ENCODE results near the gene ABL2.
"Not testable (repeated sequence)": the region's sequence is repeated elsewhere in the genome, so short reads cannot be mapped to it uniquely, and the experiment has no call there.

The ABL2 gene

DNA sequence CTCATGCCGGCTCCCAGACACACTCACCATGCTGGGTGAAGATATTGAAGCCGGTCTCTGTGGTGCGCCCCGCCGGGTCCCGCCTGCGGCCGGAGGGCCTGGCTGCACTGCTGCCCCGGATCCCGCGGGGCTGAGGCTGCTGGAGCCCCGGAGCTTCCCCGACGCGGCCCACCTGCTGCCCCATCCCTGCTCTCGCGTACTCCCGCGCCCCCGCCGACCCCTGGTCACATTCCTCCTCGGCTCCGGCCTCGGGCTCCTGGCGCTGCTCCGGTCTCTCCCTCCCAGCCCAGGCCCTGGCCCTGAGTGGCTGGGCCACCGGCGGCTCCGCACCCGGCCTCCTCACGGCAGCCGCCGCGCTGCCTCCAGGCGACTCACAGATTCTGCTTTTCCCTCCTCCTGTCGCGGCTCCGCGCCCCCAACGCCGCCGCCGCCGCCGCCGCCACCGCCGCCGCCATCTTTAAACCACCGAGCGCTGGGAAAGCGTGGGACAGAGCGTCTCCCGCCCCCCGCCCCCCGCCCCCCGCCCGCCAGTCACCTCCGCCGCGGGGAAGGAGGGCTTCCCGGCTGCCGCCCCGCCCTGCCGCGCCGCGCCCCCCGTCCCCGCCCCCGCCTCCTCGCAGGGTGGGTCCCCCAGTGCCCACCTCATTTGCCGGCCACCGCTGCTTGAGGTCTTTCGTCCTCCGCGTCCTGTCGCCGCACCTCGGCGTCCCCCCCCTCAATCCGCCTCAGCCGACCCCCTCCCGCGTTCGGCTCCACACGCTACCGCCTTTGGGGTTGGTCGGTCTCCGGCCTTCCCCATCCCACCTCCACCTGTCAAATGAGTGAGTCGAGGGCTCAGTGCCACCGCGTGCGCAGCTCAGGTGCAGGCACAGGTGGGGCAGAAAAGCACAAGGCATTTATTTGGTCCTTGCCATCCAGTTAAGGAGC, at the start of gene ABL2:
Gene ABL2 (minus strand): TSS at position 464 of the 927 bp plus-strand sequence. CDS start 280 bp downstream, at position 184.
- DNase-seq: peak; percentile 78

DNA sequence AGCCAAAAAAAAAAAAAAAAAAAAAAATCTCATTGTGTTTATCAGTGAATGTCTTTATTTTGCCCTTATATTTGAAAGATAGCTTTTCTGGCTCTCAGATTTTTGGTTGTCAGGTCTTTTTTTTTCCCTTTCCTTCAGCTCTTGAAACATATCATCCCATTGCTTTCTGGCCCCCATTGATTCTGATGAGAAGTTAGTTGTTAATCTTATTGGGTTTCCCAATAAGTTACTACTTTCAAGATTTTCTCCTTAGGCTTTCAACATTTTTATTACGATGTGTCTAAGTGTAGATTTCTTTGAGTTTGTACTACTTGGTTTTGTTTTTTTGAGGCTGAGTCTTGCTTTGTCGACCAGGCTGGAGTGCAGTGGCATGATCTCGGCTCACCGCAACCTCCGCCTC, 49.4 kb upstream of the ABL2 start:
- DNase-seq: no peak

DNA sequence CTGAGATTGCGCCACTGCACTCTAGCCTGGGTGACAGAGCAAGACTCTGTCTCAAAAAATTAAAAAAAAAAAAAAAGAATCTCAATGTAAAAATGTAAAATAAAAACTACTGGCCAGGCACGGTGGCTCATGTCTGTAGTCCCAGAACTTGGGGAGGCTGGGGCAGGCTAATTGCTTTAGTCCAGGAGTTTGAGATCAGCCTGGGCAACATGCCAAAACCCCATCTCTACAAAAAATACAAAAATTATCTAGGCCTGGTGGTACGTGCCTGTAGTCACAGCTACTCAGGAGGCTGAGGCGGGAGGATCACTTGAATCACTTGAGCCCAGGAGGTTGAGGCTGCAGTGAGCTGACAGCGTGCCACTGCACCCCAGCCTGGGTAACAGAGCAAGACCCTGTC, 44.9 kb upstream of the ABL2 start:
- DNase-seq: not testable (repeated sequence)

DNA sequence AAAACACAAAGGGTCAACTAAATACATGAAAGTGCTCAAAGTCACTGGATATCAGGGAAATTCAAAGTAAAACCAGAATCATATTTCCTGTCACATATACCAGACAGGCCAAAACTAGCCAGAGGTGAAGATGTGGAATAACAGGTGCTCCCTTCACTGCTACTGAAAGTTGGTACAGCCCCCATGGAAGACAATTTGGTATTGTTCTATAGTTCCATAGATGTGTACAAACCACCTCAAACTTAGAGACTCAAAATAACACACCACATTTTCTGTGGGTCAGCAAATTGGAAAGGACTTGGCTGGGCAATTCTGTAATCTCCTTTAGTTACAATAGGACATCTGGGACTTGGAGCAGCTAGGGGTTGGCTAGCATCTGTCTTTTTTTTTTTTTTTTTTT, 39.6 kb upstream of the ABL2 start:
- DNase-seq: no peak

DNA sequence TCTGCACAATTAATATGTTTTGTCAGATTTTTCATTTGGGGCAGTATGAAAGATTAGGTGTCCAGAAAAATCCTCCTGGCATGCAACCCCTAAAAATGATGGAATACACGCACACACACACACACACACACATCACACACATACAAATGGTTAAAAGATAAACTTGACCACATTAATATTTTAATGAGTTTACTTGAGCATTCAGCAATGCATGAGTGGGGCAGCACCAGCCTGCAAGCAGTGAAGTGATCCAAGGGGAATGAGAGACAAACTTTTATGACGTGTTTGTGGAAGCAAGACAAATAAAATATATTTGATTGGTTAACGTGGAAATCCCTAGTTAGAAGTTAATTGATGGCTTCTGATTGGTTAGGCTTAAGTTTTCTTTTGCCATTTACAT, 35.0 kb upstream of the ABL2 start:
- no peak for DNase-seq

DNA sequence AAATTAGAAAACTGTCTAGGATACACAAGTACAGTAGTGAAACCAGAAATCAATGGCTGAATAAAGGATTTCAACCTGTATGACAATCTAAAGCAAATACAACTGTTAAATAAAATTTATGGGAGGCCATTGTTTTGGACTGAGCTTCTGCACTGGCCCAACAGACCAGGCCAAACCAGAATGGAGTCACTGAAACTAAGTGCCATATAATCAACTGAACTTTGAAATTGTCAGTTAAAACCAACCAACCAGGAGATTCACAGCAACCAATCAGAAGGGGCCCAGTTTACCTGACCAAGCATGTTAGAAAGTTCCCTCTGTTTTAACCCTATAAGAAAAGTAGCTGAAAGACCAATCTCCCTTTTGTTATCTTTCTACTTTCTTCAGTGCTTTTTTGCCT, 33.6 kb upstream of the ABL2 start:
- no peak for DNase-seq

DNA sequence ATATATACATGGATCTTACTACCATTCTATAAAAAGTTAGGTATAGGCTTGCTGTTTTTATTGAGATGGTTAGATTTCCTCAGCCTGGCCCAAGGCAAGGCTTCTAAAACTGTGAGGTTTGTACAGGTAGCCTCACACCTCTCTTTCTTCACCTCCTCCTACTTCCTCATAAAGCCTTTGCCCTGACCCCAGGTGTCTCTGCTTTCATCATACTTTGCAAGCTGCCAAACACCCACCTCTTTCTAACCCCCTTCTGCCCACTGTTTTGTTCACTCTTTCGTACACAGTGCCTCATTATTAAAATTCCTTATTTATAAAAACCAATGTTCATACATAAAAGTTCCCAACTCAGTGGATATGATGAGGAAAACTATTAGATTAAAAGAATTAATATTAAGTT, 32.7 kb upstream of the ABL2 start:
- no peak for DNase-seq

DNA sequence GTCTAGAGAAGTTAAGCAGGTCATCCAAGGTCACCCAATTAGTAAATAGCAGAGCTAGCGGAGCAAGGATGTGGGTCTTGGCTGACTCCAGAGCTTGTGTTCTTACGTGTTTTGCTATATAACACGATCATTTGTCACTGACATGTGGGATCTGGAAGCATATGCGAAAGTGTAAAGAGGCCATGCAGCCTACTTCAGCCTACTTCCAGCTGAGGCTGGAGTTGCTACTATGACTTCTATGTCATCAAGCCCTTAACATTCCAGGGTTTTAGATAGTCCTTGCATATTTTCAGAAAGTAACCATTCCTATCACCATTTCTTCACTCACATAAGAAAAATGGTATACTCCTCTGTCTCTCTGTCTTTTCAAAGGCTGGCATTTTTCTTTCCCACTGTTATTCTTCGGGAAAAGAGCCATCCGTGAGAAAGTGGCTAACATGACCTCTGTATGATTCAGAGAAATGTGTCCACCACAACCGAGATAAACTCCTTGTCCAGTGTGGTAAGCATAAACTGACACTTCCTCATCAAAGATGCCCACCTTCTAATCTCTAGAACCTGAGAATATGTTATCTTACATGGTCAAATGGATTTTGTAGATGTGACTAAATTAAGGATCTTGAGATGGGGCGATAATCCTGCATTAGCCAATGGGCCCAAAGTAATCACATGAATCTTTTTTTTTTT, 24.0 kb upstream of the ABL2 start:
- no peak for DNase-seq

DNA sequence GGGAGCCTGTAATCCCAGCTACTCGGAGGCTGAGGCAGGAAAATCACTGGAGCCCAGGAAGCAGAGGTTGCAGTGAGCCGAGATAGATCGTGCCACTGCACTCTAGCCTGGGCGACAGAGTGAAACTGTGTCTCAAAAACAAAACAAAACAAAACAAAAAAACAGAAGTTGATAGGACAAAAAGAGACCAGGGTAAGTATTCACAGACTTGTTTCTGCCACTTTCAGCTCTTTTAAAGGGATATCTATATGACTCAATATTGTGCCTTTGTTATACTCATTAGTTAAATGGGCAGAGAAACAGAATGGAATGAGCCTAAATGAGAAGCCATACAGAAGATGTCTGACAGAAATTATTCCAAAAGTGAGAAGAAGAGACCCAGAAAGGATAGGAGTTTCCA, 23.1 kb upstream of the ABL2 start:
- no peak for DNase-seq

DNA sequence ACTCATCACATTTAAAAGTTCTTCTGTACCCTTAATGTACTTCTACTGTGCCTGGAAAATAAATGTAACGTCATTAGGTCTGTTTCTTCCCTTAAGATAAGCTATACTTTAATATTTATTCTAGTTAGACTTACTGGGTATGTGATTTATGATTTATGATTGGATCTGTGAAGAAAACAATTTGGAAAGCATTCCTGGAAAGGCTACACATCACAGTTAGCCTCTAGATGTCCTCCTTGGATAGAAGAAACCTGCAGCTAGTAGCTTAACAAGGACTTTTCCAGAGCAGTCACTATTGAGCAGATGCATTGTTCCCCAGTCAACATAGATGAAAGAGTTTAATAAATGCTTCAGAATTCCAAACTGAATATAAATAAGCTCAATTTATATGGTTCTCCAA, 22.2 kb upstream of the ABL2 start:
- DNase-seq: peak; percentile 26

DNA sequence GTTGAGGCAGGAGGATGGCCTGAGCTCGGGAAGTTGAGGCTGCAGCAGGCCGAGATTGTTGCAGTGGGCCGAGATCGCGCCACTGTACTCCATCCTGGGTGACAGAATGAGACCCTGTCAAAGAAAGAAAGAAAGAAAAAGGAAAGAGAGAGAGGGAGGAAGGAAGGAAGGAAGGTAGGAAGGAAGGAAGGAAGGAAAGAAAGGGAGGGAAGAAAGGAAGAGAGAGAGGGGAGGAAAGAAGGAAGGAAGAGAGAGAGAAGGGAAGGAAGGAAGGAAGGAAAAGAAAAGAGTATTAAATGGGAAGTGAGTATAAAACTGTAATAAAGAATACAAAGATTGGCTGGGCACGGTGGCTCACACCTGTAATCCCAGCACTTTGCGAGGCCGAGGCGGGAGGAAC, 18.4 kb upstream of the ABL2 start:
- no peak for DNase-seq

DNA sequence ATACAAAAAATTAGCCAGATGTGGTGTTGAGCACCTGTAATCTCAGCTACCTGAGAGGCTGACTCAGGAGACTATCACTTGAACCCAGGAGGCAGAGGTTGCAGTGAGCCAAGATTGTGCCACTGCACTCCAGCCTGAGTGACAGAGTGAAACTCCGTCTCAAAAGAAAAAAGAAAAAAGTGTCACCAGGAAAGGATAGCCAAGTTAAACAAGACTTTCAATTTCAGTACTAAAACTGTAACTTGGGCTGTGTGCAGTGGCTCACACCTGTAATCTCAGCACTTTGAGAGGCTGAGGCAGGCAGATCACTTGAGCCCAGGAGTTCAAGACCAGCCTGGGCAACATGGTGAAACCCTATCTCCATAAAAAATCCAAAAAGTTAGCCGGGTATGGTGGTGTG, 15.9 kb upstream of the ABL2 start:
- not testable (repeated sequence) for DNase-seq

DNA sequence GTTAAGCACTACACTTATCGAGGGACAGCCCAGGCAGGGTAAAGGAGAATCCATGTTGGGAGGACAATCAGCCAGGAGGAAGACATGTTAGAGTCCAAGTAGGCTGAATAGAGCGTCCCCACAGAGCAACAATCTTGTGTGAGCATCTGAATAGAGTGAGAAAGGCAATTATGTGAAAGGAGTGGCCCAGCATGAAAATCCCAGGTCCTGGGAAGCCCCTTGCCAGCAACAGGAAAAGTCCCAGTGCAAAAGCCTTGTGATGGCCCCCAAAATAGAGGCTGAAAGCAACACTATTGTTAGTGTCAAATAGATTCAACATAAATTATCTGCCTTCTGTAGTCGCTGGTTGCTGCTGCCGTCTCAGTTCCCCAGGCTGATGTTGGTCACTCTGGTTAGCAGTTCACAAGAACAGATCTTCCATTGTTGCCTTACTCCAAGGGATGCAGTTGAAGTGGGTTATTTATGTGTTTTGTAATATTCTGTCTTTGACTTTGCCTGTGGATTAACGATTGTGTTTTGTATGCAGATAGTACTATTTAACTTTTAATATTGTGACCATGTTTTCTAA, 12.1 kb upstream of the ABL2 start:
- DNase-seq: no peak

DNA sequence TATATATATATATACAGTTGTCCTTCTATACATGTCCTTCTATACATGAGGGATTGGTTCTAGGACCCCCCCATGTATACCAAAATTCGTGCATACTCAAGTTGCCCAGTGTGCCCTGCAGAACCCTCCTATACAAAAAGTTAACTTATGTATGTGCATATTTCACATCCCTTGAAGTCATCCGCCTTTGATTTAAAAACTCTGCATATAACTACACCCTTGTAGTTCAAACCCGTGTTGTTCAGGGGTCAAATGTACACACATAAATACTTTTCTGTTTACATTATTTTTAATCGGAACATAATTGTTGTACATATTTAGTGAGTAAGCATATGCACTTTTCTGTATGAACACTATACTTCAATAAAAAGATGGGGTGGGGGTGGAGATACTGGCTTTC, 7.7 kb upstream of the ABL2 start:
- no peak for DNase-seq

DNA sequence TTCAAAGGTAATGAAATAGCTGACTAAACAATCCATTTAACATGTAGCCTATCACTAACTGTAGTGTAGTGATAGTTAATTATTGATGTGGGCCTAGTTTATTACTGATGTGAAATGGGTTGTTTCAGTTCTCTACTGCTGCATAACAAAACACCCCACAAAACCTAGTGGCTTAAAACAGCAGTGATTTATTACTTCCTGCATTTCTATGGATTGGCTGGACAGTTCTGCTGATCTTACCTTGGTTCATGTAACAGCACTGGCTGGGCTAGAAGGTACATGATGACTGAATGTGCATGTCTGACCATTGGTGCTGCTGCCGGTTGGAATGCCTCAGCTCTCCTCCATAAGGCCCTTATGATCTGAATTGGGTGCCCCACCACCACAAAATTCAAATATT, 5.4 kb upstream of the ABL2 start:
- no peak for DNase-seq

DNA sequence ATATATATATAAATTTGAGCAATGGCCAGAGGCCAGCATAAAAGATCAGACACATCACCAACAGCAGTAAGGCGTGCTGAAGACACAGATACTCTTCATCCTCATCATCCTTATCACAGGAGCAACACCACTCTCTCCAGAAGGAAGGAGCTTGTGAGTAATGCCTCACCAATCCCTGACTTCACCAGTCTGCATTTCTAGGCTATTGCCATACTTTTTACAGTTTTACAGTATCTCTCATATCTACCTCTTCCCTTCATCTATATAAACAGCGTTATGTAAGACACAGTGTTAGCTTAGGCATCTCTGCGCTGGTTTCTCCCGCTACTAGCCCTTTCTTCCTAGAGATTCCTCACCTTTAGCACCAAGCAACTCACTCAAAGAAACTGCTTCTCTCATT, 2.4 kb upstream of the ABL2 start:
- DNase-seq: no peak

DNA sequence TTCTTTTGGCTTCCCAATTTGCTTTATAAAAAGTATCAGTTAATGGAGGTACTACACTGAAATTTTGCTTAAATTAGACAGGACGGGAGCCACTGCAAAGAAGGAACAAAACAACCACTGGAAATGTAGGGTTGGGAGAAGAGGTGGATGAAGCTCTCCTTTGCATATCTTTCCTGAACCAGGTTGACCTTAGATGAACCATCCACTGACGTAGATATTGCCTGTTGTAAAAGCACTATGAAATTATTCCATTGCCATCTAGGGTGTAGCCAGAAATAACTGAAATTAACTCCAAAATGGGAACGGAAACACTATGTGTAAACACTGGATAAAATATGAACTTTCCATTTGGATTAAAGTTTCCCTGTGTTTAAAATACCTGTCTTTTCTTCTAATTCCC, 1.2 kb upstream of the ABL2 start:
- no peak for DNase-seq

DNA sequence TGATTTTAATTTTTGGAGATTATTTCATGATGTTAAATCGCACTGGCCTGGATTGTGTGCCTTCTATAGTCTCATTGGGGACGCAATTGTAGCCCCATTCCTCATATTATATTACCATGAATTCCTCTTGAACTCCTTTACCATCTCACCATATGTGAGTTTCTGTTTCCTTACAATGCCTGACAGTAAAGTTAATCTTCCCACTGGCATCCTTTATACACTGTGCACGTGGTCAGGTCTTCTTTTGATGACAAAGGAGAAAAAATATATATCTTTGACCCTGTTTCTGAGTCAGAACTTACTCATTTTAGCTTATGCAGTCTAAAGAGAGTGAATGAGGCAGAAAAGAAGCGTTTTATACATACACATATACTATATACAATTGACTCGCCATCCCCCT, 774 bp upstream of the ABL2 start:
- no peak for DNase-seq

DNA sequence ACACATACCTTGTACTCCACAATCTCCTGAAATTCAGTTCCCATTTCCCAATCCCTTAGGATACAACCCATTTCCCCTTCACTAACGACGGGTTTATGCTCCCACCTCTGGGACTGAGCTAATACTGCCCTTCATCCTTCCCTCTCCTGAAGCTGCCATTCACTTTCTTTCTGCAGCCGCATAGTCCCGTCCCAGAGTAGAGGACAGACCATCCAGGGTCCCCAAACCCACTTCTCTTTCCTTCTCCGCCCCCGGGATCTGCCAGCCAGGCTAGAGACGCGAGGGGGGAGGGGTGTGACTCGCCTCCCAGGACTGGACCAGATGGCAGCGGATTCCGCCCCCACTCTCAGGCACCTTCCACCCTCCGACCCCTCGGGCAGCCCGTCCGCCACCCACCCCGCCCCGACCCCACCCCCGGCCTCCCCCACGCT, 679 bp downstream of the ABL2 start:
- DNase-seq: peak; percentile 23

DNA sequence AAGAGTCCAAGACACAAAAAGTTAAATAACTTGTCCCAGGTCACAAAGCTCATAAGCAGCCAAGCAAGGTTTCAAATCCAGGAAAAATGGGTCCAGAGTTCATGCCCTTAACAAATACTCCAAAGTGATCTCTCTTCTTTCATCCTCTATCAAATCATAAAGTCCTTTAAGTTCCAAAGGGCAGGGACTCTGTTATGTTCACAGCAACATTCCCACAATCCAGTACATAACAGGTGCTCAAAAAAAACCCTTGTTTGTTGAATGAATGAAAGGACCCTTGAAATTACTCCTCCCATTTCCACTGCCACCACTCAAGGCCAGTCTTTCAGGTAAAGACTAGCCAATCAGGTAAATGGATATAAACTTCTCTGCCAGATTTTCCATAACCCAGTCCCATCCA, 2.7 kb downstream of the ABL2 start:
- DNase-seq: no peak

DNA sequence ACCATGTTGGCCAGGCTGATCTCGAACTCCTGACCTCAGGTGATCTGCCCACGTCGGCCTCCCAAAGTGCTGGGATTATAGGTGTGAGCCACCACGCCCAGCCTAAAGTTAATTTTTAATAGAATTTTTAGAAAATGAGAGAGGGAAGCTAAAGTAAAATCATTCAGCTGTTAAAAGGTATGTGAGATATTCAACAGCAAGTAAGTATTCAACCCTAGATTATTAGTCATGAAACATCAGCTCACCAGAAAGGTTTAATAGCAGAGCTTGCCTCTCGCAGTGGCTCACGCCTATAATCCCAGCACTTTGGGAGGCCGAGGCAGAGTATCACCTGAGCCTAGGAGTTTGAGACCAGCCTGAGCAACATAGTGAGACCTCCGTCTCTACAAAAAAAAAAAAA, 5.0 kb downstream of the ABL2 start:
- not testable (repeated sequence) for DNase-seq

DNA sequence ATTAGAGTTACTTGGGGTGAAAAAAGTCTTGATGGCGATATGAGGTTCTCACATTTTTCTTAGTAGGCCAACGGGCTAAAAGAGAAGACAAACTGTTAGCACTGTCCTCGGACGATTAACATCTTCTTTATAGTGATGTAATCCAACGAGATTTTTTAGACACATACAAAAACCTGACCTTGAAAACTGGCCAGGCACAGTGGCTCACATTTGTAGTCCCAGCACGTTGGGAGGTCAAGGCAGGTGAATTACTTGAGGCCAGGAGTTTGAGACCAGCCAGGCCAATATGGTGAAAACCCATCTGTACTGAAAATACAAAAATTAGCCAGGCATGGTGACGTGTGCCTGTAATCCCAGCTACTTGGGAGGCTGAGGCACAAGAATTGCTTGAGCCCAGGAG, 8.4 kb downstream of the ABL2 start:
- not testable (repeated sequence) for DNase-seq

DNA sequence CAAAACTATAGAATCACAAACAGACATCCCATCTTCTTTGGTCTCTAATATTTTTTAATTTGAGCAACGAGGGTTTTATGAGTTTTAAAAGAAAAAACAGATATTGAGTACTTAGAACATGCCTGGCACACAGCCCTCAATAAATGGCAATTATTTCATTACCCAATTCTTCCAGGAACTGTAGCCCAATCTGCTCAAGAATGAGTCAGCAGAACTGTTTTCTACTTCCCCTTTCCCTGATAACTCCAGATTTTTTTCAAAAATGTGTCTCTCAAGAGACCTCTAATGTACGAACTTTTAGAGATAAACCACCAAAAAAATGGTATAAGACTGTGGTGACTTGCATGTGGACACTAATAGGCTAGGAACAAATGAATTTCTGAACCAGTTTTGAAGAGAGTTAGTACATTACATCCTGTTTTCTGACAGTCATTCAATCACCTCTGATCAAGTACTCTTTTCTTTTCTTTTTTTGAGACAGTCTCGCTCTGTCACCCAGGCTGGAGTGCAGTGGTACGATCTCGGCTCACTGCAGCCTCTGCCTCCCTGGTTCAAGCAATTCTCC, 11.5 kb downstream of the ABL2 start:
- no peak for DNase-seq

DNA sequence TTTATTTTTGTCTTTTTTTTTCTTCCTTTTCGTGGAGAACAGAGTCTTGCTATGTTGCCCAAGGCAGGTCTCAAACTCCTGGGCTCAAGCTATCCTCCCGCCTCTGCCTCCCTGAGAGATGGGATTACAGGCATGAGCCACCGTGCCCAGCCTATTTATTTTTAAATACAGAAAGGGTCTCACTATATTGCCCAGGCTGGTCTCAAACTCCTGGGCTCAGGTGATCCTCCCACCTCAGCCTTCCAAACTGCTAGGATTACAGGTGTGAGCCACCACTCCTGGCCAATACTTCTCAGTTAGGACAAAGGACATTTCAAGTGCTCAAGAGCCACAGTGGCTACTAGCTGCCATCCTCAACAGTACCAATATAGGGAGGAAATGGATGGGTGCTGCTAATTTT, 16.2 kb downstream of the ABL2 start:
- not testable (repeated sequence) for DNase-seq
